Cardiac septum (tissue), 1 donor: Measurements from ENCODE around the gene PDLIM7. TPM values are rescaled to one million over a fixed set of nuclear protein-coding genes. Genes with fewer than 3 reads are reported as not detected.
"Not testable (repeated sequence)": the region's sequence is repeated elsewhere in the genome, so short reads cannot be mapped to it uniquely, and the experiment has no call there.

ENCODE experiments used
- DNase-seq: peaks from one replicate; pipeline ENCODE4 v3.0.0-alpha.2; 2020; ENCODE audit warnings: low spot score
- intact Hi-C: fragments of 100-400 bp; cut with DNase I; formaldehyde crosslinking; loops from one replicate; pipeline ENCODE4 v1.14.0; 2022
- total RNA-seq: library from RNA; stranded (reverse); fragmentation: NEBNext Ultra II Directional; extraction: Animal tissue kit (Norgen Biotek cat#: 25700); gene quantifications from one replicate; pipeline ENCODE4 v1.2.1, GENCODE V29; 2021
- donor health status: DM: no; HTN: no; CAD: no.

The PDLIM7 gene
- total RNA-seq, 1 donor from 2014 or later = 133 TPM

DNA sequence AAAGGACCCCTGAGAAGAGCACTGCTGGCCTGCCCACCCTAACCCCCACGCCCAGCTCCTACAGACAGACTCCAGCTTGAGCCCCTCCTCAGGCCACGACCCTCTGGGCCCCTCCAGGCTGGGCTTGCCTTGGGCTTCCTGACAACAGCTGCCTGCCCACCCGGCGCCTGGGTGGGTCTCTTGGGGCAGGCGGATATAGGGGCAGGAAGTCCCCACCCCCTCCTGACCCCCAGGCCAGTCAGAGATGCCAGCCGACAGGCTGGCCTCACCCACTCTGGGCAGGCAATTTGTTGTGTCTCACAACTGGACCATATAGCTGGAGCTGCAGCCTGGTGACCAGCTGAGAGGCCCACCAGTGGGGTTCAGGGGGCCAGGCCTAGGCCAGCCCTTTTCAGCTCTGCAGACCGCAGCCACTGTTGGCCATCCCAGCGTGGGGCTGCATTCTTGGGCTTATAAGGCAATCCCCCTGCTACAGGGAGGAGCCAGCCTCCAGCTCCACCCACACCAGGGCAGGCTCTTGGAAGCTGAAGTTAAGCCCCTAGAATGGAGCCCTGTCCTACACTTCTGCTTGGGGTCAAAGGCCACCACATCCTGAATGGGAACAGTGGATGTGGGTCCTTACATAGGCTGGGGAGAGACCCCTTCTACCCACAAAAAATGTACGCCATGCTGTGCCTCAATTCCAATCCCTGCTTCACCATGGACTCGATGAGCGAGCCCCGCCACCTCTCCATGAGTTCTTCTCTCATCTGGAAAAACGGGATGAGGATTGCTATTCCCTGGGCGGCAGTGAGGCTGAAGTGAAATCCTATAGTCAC is 2.0 kb downstream of the PDLIM7 start:
- peak; percentile 87 for DNase-seq
- intact Hi-C loops = loop anchor here (2.0 kb wide), 1 partner anchor 17 kb away; no protein-coding TSS in a partner anchor

DNA sequence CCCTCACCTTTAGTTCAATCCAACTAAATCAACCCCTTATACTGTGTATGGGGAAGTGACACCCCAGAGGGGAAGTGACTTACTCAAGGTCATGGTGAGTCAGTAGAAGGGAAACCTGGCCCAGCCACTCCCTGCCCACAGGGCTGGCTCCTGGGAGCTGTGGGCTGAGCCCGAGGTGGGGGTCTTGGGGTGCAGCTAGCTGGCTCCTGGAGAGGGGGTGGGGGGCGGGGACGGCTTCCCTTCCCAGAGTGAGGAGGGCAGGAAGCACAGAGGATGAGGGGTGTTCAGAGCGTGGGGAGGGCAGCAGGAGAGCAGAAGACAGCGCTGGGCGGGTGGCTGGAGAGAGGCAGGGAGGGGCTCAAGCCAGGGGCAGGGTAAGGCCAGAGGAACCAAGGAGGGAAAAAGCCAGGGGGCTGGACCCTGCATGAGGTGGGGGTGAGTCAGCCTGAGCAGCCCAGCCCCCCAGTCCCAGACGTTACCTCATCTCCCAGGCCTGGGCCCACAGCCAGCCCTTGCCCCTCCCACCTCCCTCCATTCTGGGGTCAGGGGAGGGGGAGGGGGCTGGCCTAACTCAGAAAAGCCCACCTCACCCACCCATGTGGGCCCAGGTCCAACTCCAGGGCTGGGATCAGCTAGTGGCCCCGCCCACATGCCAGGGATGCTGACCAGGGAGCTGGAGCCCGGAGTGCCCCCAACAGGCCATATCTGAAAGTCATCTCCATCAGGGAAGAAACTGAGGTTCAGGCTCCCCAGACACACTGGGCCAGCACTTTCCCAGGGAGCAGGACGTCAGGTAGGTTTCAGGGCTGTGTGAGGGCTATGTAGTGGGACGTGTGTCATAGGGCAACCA is 2.8 kb downstream of the PDLIM7 start:
- intact Hi-C loops = no loop called here
- DNase-seq = peak; percentile 86

DNA sequence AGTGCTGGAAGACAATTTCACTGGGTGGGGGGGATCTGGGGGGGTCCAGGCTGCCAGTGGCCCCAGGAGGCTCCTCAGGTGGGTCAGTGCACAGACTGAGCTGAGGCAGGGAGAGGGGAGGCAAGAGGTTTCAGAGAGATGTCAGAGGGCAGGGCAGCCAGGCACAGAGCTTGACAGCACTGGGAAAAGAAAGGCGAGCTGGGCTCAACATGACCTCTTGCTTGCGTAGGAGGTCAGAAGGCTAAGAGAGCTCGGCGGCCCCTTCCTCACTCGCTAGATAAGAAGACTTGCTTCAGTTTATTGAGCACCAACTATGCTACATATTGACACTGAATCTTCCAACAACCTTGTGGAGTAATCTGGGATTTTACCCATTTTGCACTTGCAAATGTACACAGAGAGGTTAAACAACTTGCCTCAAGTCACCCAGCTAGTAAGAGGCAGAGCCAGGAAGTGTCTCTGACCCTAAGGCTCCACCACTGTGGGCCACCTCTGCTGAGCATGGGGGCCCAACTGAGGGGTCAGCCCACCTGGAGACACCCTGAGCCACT is 3.5 kb downstream of the PDLIM7 start:
- intact Hi-C loops = no loop called here
- DNase-seq = no peak

DNA sequence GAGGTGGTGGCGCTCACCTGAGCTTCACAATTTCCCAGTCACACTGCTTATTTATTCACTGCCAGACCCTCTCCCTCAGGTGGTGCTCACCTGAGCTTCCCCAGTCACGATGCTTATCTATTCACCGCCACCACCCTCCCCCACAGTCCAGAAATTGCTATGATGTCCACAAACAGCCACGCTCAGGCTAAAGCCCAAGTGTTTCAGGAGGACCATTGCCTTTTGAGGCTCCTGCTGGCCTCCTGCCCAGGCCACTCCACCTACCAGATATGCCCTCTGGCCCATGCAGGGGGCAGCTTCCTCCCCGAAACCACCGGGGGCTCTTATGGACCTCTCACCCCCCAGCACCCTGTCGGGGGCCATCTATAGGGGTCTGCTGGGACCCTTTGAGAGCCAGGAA is 4.6 kb downstream of the PDLIM7 start:
- DNase-seq = no peak
- intact Hi-C loops = no loop called here

DNA sequence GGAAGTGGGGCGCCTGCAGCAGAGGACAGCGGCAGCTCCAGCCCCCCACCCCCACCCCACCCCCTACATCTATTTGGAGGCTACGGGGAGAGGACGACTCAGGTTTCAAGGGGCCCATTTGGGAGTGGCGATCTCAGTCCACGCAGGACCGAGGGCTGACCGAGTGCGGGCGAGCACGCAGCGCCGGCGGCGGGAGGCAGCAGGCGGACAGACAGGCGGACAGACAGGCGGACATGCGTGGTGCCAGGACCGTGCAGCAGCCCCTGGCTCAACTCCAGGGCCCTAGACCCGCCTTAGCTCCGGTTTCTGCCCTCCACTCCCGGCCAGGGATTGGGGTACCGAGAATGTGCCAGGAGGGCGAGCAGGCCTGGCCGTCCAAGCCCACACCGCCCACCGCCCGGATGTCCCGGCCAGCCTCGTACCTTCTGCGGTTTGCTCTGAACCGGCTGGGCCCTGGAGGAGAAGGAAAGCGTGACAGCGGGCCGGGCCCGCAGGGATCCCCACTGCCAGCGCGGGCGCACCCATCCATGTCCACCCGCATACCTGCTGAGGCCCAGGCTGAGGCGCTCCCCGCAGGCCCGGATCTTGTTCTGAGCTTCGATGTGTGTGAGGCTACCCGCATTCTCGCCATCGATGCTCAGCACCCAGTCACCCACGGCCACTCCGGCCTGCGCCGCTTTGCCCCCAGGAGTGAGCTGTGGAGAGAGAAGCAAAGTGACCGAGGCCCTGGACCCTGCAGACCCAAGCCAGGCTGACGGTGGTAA is 5.2 kb downstream of the PDLIM7 start:
- no peak for DNase-seq
- intact Hi-C loops = no loop called here

DNA sequence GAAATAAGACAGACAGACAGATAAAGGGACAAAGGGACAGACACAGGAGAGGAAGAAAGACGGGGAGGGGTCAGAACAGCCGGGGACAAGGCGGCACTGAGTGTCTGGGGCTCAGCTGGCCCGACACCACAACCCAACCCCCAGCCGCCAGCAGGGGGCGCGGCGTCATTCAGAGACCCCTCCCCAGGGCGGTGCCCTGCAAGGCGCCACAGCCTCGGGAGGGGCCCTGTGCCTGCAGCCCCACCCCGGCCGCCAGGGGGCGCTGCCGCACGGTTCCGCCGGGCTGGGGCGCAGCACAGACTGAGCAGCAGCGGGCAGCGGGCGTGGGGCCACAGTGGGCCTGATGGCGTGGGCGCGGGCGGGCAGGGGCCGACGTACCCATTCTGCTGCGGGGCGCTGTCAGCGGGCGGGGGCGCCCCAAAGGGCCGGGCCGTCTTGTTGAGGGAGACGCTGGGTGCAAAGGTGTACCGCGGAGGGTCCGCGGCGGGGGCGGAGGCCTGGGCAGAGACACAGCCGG is 5.9 kb downstream of the PDLIM7 start:
- no peak for DNase-seq
- intact Hi-C loops = no loop called here

DNA sequence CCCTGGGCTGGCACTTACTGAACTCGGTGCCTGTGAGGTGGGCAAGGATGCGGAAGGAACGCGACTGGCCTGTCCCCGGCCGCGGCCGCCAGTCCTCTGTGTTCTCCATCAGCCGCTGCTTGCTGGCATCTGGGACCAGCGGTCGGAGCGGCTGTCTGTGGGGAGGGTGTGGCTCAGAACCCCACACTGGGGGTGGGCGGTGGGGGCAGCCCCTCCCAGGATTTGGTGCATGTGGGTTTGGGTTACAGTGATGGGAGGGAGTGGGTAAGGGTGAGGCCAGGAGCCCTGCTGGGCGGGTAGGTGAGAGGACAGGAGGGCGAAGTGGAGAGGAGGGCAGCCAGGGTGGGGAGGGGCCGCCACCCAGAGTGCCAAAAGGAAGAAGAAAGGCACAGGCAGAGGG is 6.4 kb downstream of the PDLIM7 start:
- intact Hi-C loops = no loop called here
- DNase-seq = no peak

DNA sequence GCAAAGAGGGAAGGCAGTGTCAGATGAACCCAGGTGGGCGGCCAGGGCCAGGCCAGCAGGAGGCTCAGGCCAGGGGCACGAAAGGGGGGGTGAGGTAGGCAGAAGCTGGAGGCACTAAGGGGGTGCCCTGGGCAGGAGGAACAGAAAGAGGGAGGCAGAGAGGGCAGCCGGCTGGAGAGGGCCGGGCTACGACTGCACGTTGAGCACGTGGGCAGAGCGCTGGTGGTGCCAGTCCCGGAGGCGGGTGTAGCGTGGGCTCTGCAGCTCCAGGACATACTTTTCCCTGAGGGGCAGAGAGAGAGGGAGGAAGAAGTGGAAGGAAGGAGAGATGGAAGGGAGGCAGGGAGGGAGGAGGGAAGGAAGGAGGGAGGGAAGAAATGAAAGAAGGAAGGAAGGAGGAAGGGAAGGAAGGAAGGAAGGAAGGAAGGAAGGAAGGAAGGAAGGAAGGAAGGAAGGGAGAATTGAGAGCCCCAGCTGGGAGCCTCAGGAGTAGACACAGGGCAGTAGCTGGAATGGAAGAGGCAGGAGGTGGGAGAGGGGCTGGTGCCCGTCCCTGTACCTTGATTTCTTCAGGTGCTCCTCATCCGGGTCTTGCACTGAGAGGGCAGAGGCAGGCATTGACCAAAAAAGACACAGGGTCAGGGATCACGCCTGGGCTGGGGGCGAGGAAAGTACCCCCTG is 7.0 kb downstream of the PDLIM7 start:
- intact Hi-C loops = no loop called here

DNA sequence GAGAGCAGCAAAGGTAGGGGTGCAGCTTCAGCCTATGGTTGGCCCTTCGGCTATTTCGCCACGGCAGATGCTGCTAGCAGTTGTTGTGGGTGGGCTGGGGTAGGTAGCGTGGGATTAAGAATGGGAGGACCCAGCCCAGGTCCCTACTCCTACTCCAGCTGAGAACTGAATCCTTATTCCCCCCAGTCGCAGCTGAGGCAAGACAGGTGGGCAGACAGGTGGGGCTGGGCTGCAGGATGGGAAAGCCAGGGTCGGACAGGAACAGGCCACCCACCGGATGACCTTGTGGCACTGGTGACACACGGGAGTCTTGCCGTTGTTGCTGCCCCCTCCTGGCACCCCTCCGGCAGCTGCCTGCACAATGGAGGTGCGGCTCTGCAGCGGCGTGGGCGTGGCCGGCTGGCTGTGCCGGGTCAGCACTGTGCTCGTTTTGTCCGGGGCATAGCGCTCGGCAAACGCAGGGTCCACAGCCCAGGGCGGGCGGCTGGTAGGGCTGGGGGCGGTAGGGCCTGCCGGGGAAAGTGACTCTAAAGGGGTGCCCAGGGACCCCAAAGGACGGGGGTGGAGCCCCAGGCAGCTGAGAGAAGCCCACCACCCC is 8.2 kb downstream of the PDLIM7 start:
- intact Hi-C loops = no loop called here

More for the DNA sequence above, 7.0 kb downstream of the PDLIM7 start:
- DNase-seq = no peak

DNA sequence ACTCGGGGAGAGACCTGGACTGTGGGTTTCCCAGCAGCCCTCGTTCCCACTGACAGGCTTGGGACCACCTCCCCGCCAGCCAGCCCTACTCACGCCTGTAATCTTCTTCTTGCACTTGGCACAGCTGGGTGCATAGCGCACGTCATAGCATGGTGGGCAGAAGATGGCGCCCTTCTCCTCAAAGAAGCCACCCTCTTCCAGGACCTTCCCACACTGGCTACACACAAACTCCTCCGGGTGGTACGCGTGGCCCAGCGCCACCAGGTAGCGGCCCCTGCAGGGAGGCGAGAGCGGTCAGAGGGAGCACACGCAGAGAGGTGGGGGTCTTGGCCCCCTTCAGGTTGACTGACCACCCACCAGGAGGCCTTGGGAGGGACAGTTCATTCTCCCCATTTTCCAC is 9.4 kb downstream of the PDLIM7 start:
- intact Hi-C loops = no loop called here
- no peak for DNase-seq

More for the DNA sequence above, 8.2 kb downstream of the PDLIM7 start:
- DNase-seq = no peak

DNA sequence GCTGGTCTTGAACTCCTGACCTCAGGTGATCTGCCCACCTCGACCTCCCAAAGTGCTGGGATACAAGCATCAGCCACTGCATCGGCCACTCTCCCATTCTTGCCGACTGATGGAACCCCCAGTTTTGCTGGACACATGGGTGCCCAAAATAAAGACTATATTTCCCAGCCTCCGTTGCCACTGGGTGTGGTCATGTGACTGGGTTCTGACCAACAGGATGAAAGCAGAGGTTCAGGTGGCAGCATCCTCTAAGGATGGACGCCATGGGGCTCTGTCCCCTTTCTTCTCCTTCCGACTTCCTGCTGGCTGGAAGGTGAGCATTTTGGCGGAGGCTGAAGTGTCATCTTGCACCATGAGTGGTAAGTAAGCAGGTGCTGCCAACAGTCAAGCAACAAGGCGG is 10.3 kb downstream of the PDLIM7 start:
- no peak for DNase-seq
- intact Hi-C loops = no loop called here

DNA sequence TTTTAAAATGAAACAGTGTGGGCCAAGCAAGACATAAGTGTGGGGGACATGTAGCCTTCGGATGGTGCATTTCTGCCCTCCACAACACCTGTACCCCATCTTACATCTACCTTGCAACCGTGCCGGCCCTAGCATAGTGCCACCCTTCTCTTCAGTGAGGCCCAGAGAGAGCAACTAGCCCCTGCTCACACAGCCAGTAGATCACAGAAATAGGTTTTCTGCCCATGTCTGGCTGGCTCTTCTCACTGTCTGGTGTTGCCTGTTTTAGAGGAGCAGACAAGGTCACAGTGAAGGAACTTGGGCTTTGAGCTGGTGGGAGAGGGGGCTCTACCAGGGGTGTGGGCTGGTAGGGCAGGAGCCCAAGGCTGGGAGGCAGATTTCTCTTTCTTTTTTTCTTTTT is 11.1 kb downstream of the PDLIM7 start:
- no peak for DNase-seq
- intact Hi-C loops = no loop called here

DNA sequence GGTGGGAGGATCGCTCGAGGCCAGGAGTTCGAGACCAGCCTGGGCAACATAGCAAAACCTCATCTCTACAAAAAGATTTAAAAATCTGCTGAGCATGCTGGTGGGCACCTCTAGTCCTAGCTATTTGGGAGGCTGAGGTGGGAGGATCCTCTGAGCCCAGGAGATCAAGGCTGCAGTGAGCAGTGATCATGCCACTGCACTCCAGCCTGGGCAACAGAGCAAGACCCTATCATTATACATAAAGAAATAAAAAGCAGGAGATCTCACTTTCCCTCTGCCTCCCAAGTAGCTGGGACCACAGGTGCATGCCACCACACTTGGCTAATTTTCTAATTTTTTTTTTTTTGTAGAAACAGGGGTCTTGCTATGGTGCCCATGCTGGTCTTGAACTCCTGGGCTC is 11.7 kb downstream of the PDLIM7 start:
- intact Hi-C loops = not testable (repeated sequence)

DNA sequence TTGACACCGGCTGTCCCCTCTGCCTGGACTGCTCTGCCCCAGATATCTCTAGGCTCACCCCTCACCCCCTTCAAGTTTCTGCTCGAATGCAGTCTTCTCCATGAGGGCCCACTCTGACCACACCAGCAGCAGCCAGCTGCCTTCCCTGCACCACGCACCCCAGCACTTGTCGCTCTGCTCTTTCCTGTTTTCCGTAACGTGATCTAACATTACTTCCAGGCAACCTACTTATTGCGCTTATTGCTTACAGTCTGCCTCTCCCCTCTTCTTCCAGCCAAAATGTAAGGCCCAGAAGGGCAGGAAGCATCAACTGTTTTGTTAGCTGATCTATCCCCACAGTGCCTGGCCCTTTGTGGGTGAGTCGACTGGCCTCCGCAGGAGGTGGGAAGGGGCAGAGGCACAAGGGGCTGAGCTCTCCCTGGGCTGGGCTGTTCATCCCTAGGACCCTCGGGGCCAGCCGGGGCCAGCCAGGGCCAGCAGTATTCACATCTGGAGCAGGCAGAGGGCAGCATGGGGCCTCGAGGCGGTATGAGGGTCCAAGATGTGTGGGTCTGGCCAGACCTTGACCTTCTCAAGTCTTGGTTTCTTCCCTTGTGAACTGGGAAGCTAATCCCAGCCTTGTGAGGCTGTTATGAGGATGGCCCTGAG is 12.4 kb downstream of the PDLIM7 start:
- intact Hi-C loops = no loop called here
- DNase-seq = no peak

More for the DNA sequence above, 11.7 kb downstream of the PDLIM7 start:
- not testable (repeated sequence) for DNase-seq

DNA sequence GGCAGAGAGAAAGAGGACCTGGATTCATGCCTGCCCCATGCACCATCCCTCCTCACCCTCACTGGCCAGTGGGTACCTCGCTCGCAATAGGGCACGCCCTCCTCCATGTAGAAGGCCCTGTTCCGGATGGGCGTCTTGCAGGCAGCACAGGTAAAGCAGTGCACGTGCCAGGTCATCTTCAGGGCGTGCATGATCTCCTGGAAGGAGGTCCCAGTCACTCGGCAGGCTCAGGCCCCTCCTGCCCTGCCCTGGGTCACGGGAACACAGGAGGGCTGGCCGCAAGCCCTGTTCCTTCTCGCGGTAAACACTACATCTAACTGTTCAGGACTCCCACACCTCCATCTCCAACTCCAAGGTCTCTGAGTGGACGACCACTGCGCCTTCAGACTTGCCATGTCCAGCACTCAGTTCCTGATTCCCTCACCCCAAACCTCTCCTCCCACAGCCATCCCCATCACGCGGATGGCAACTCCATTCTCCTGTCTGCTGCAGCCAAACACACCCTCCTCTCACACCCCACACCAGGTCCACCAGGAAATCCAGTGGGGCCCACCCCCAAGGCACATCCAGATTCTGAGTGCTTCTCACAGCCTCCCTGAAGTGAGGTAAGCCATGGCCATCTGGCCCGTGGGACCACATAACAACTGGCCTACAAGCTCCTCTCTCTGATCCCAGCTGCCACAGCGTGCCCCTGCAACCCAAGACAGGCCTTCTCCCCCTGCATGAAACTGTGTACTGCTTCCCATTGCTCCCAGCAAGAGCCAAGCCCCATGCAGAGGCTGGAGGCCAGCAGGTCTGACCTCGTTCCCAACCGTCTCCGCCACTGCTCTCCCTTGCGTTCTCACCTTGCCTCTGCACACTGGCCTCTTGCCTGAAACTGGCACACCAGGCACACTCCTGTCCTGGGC is 13.2 kb downstream of the PDLIM7 start:
- DNase-seq = no peak
- intact Hi-C loops = no loop called here

DNA sequence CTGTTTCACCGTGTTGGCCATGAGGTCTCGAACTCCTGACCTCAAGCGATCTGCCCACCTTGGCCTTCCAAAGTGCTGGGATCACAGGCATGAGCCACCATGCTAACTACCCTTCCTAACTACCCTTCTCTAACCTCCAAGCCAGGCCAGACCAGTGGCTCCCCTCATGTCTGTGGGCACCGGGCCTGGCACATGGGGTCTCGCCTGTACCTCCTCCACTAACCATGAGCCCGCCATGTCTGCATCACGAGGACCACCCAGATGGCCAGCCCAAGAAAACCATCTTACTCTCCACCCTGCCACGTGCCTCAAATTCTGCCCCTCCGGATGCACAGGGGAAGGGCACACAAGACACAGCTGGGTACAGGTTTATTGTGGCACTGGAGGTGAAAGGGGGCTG is 14.4 kb downstream of the PDLIM7 start:
- intact Hi-C loops = no loop called here
- no peak for DNase-seq

DNA sequence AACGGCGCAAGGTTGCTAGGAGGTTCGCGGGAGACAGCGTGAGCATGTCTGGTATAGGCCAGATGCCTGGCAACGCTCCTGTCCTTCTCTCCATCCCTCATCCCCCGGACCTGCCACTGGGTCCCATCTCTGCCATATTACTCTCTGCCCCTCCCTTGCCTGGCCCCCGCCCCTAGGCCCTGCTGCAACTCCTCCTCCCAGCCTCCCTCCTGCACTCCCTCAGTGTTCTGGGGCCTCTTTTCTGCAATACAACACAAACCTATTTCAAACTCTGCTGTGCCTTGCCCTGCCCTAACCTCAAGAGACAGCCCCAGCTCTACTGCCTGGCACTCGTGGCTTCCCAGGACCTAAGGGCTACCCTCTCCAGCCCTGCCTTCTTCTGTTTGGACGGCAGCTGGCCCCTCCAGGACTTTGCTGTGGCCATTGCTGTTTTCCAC is 15.0 kb downstream of the PDLIM7 start:
- intact Hi-C loops = no loop called here
- DNase-seq = no peak
